Measurements from ENCODE around the gene SNURF. TPM values are rescaled to one million over a fixed set of nuclear protein-coding genes. Genes with fewer than 3 reads are reported as not detected.
"Not testable (repeated sequence)": the region's sequence is repeated elsewhere in the genome, so short reads cannot be mapped to it uniquely, and the experiment has no call there.

SNURF gene
- total RNA-seq, 4 donors from 2014 or later, result 0.61 to 3.1 TPM; not detected in 2

GRCh38 chr15:24971052-24971451 is 16.3 kb downstream of the SNURF start:
- Histone ChIP-seq H3K36me3 (peaks cover 0 to 97% (median 5%) of the 10 kb centered on the region in 3 donors), H3K27ac (no peak overlapping the region), H3K4me3 (no peak overlapping the region), H3K4me1 (no peaks in the 10 kb centered on the region), H3K27me3 (no peaks in the 10 kb centered on the region), H3K9me3 (peaks cover 0 to 64% (median 8%) of the 10 kb centered on the region in 3 donors)
- WGBS, 2 donors, result 66 to 81% methylated on average over 3 of the region's 3 CpGs
- DNase-seq, result no peak
- intact Hi-C loops (cut with DNase I), result no loop called here
- TF ChIP-seq CTCF (IDR thresholded peaks at IDR 0.05) (no peak), POLR2A (IDR thresholded peaks at IDR 0.05) (no peak)

GRCh38 chr15:24971772-24972171 is 17.0 kb downstream of the SNURF start:
- TF ChIP-seq POLR2A (IDR thresholded peaks at IDR 0.05), result no peak
- no peak for TF ChIP-seq CTCF (IDR thresholded peaks at IDR 0.05)
- Histone ChIP-seq H3K36me3 (peaks cover 0 to 97% (median 5%) of the 10 kb centered on the region in 3 donors), H3K9me3 (peaks cover 0 to 62% (median 8%) of the 10 kb centered on the region in 3 donors), H3K4me3 (no peak overlapping the region), H3K4me1 (no peaks in the 10 kb centered on the region), H3K27me3 (no peaks in the 10 kb centered on the region), H3K27ac (no peak overlapping the region)
- intact Hi-C loops (cut with DNase I), result no loop called here
- 40 to 82% methylated on average over 1 to 6 of the region's 8 CpGs for WGBS, 2 donors
- no peak for DNase-seq

- H3K27ac ChIP-seq; H3K4me3 ChIP-seq; intact Hi-C loops (cut with DNase I); H3K27me3 ChIP-seq; DNase-seq; H3K4me1 ChIP-seq: not testable (repeated sequence)
- Histone ChIP-seq H3K36me3 (peaks cover 0 to 97% (median 0%) of the 10 kb centered on the region in 3 donors), H3K9me3 (peaks cover 0 to 64% (median 9%) of the 10 kb centered on the region in 3 donors)
- WGBS, 2 donors, result 90% methylated on average over 2 to 5 of the region's 5 CpGs
These were observed 17.9 kb downstream of the SNURF start for GRCh38 chr15:24972707-24973106.

GRCh38 chr15:24976932-24977331 is 22.1 kb downstream of the SNURF start:
- H3K4me3 ChIP-seq, result no peak overlapping the region
- DNase-seq, result no peak
- no peak overlapping the region for H3K27ac ChIP-seq
- no peaks in the 10 kb centered on the region for H3K4me1 ChIP-seq
- H3K36me3 ChIP-seq, result peaks cover 0 to 99% (median 23%) of the 10 kb centered on the region in 3 donors
- intact Hi-C loops (cut with DNase I), result no loop called here
- 78 to 93% methylated on average over 2 to 3 of the region's 3 CpGs for WGBS, 2 donors
- peaks cover 0 to 75% (median 30%) of the 10 kb centered on the region in 3 donors for H3K9me3 ChIP-seq
- no peaks in the 10 kb centered on the region for H3K27me3 ChIP-seq
- TF ChIP-seq POLR2A (IDR thresholded peaks at IDR 0.05) (no peak), CTCF (IDR thresholded peaks at IDR 0.05) (no peak)

GRCh38 chr15:24977686-24978085 is 22.9 kb downstream of the SNURF start:
- WGBS, 2 donors, result 90 to 95% methylated on average over 9 of the region's 9 CpGs
- TF ChIP-seq POLR2A (IDR thresholded peaks at IDR 0.05), result no peak
- TF ChIP-seq CTCF (IDR thresholded peaks at IDR 0.05), result no peak
- Histone ChIP-seq H3K27ac (no peak overlapping the region), H3K4me1 (no peaks in the 10 kb centered on the region), H3K36me3 (peaks cover 0 to 100% (median 29%) of the 10 kb centered on the region in 3 donors), H3K4me3 (no peak overlapping the region), H3K27me3 (no peaks in the 10 kb centered on the region), H3K9me3 (peaks cover 0 to 81% (median 30%) of the 10 kb centered on the region in 3 donors)
- no peak for DNase-seq
- intact Hi-C loops (cut with DNase I), result no loop called here

GRCh38 chr15:24985224-24985623 is 30.4 kb downstream of the SNURF start:
- 70 to 91% methylated on average over 7 of the region's 7 CpGs for WGBS, 2 donors
- DNase-seq, result no peak
- Histone ChIP-seq H3K27ac (no peak overlapping the region), H3K27me3 (no peaks in the 10 kb centered on the region), H3K4me3 (no peak overlapping the region), H3K9me3 (peaks cover 0 to 83% (median 31%) of the 10 kb centered on the region in 3 donors), H3K36me3 (peaks cover 0 to 90% (median 23%) of the 10 kb centered on the region in 3 donors), H3K4me1 (no peaks in the 10 kb centered on the region)
- intact Hi-C loops (cut with DNase I), result no loop called here
- TF ChIP-seq CTCF (IDR thresholded peaks at IDR 0.05) (no peak), POLR2A (IDR thresholded peaks at IDR 0.05) (no peak)

Measured in esophagus squamous epithelium (tissue), 5 donors.